ENCODE data around the gene ZNRF3. TPM values are rescaled to one million over a fixed set of nuclear protein-coding genes. Genes with fewer than 3 reads are reported as not detected.

Gene ZNRF3
- total and polyA plus RNA-seq, 2 experiments from 2014 or later = 11.1 to 32.2 TPM

DNA sequence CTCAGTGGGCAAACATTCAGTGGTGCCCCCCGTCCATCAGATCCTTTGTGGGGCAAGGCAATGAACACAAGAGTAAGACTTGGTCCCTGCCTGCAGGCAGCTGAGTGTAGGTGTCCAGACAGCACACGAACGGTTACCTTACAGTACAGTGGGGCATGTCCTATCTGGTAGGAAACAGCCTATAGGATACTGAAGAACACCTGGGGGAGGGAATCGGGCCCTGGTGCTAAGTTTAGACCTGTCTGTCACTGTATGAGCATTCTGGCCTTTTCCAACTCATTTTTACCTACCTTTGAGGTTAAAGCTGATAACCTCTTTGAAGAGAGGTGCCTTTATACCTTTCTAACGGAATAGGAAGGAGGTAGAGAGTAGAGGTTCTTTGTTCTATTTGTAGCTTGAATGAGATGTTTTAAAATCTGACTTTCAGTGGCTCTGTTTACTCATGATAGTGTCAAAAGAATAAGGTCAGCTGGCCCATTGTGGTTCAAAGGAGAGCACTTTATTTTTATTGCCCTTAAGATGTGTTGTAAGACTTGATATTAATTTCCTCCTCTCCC is 8.9 kb downstream of the ZNRF3 start (continued):
- TF ChIP-seq, protein P1, sequence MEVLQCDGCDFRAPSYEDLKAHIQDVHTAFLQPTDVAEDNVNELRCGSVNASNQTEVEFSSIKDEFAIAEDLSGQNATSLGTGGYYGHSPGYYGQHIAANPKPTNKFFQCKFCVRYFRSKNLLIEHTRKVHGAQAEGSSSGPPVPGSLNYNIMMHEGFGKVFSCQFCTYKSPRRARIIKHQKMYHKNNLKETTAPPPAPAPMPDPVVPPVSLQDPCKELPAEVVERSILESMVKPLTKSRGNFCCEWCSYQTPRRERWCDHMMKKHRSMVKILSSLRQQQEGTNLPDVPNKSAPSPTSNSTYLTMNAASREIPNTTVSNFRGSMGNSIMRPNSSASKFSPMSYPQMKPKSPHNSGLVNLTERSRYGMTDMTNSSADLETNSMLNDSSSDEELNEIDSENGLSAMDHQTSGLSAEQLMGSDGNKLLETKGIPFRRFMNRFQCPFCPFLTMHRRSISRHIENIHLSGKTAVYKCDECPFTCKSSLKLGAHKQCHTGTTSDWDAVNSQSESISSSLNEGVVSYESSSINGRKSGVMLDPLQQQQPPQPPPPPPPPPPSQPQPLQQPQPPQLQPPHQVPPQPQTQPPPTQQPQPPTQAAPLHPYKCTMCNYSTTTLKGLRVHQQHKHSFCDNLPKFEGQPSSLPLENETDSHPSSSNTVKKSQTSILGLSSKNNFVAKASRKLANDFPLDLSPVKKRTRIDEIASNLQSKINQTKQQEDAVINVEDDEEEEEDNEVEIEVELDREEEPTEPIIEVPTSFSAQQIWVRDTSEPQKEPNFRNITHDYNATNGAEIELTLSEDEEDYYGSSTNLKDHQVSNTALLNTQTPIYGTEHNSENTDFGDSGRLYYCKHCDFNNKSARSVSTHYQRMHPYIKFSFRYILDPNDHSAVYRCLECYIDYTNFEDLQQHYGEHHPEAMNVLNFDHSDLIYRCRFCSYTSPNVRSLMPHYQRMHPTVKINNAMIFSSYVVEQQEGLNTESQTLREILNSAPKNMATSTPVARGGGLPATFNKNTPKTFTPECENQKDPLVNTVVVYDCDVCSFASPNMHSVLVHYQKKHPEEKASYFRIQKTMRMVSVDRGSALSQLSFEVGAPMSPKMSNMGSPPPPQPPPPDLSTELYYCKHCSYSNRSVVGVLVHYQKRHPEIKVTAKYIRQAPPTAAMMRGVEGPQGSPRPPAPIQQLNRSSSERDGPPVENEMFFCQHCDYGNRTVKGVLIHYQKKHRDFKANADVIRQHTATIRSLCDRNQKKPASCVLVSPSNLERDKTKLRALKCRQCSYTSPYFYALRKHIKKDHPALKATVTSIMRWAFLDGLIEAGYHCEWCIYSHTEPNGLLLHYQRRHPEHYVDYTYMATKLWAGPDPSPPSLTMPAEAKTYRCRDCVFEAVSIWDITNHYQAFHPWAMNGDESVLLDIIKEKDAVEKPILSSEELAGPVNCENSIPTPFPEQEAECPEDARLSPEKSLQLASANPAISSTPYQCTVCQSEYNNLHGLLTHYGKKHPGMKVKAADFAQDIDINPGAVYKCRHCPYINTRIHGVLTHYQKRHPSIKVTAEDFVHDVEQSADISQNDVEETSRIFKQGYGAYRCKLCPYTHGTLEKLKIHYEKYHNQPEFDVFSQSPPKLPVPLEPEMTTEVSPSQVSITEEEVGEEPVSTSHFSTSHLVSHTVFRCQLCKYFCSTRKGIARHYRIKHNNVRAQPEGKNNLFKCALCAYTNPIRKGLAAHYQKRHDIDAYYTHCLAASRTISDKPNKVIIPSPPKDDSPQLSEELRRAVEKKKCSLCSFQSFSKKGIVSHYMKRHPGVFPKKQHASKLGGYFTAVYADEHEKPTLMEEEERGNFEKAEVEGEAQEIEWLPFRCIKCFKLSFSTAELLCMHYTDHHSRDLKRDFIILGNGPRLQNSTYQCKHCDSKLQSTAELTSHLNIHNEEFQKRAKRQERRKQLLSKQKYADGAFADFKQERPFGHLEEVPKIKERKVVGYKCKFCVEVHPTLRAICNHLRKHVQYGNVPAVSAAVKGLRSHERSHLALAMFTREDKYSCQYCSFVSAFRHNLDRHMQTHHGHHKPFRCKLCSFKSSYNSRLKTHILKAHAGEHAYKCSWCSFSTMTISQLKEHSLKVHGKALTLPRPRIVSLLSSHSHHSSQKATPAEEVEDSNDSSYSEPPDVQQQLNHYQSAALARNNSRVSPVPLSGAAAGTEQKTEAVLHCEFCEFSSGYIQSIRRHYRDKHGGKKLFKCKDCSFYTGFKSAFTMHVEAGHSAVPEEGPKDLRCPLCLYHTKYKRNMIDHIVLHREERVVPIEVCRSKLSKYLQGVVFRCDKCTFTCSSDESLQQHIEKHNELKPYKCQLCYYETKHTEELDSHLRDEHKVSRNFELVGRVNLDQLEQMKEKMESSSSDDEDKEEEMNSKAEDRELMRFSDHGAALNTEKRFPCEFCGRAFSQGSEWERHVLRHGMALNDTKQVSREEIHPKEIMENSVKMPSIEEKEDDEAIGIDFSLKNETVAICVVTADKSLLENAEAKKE (CRISPR knock-in tag; IDR thresholded peaks at IDR 0.05) = no peak
- TF ChIP-seq CREB1 (CRISPR knock-in tag; IDR thresholded peaks at IDR 0.05; ENCODE audit: low read depth) (no peak), POLR2AphosphoS5 (IDR thresholded peaks at IDR 0.05; ENCODE audit: low read depth) (no peak), ZNF331 (CRISPR knock-in tag; IDR thresholded peaks at IDR 0.05; ENCODE audit: low read depth) (no peak), EZH2 (IDR thresholded peaks at IDR 0.05; ENCODE audit: low read depth, unreplicated experiment) (no peak), NANOG (IDR thresholded peaks at IDR 0.05; ENCODE audit: borderline replicate concordance) (no peak), JUNB (IDR thresholded peaks at IDR 0.05; ENCODE audit: unreplicated experiment) (no peak)
- TF ChIP-seq, protein P2, sequence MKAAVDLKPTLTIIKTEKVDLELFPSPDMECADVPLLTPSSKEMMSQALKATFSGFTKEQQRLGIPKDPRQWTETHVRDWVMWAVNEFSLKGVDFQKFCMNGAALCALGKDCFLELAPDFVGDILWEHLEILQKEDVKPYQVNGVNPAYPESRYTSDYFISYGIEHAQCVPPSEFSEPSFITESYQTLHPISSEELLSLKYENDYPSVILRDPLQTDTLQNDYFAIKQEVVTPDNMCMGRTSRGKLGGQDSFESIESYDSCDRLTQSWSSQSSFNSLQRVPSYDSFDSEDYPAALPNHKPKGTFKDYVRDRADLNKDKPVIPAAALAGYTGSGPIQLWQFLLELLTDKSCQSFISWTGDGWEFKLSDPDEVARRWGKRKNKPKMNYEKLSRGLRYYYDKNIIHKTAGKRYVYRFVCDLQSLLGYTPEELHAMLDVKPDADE (IDR thresholded peaks at IDR 0.05) = no peak
- TF ChIP-seq, protein P3, sequence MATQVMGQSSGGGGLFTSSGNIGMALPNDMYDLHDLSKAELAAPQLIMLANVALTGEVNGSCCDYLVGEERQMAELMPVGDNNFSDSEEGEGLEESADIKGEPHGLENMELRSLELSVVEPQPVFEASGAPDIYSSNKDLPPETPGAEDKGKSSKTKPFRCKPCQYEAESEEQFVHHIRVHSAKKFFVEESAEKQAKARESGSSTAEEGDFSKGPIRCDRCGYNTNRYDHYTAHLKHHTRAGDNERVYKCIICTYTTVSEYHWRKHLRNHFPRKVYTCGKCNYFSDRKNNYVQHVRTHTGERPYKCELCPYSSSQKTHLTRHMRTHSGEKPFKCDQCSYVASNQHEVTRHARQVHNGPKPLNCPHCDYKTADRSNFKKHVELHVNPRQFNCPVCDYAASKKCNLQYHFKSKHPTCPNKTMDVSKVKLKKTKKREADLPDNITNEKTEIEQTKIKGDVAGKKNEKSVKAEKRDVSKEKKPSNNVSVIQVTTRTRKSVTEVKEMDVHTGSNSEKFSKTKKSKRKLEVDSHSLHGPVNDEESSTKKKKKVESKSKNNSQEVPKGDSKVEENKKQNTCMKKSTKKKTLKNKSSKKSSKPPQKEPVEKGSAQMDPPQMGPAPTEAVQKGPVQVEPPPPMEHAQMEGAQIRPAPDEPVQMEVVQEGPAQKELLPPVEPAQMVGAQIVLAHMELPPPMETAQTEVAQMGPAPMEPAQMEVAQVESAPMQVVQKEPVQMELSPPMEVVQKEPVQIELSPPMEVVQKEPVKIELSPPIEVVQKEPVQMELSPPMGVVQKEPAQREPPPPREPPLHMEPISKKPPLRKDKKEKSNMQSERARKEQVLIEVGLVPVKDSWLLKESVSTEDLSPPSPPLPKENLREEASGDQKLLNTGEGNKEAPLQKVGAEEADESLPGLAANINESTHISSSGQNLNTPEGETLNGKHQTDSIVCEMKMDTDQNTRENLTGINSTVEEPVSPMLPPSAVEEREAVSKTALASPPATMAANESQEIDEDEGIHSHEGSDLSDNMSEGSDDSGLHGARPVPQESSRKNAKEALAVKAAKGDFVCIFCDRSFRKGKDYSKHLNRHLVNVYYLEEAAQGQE (IDR thresholded peaks at IDR 0.05; ENCODE audit: unreplicated experiment) = no peak
